ENCODE results near the gene SLC16A7. TPM values are rescaled to one million over a fixed set of nuclear protein-coding genes. Genes with fewer than 3 reads are reported as not detected.

The SLC16A7 gene
- total RNA-seq, 3 donors from 2014 or later (not counting 1 experiment from before 2014, with no cell fraction given), result 42.4 to 46.9 (median 43.2) TPM

GRCh38 chr12:59811991-59812390 is 216.2 kb downstream of the SLC16A7 start:
- ATAC-seq (no peak), DNase-seq (no peak)
- Histone ChIP-seq H3K9me3 (ENCODE audit: control insufficient read depth, insufficient read depth, low read length) (no peaks in the 10 kb centered on the region), H3K36me3 (ENCODE audit: control insufficient read depth, insufficient read depth, low read length) (no peaks in the 10 kb centered on the region), H3K4me3 (ENCODE audit: low read length) (no peak overlapping the region), H3K27ac (ENCODE audit: low read length) (no peak overlapping the region), H3K4me1 (ENCODE audit: control insufficient read depth, insufficient read depth, low read length) (no peaks in the 10 kb centered on the region), H3K27me3 (ENCODE audit: control insufficient read depth, insufficient read depth, low read length) (no peaks in the 10 kb centered on the region)
- intact Hi-C loops (cut with micrococcal nuclease), result no loop called here
- no peaks in the 10 kb centered on the region for H3K4me1 Mint-ChIP-seq
- H3K9me3 Mint-ChIP-seq, result peaks cover 0 to 2% of the 10 kb centered on the region in 2 donors
- no peaks in the 10 kb centered on the region for H3K36me3 Mint-ChIP-seq
- peaks cover 0 to 12% of the 10 kb centered on the region in 2 donors for H3K27me3 Mint-ChIP-seq (ENCODE audit: low read depth in 2 of 2)
- TF ChIP-seq CTCF (IDR thresholded peaks at IDR 0.05), result no peak
- WGBS (ENCODE audit: insufficient coverage), result 96% methylated on average over 14 of the region's 14 CpGs
- no peak overlapping the region for H3K27ac Mint-ChIP-seq
- no peak overlapping the region for H3K4me3 Mint-ChIP-seq

- peaks cover 0 to 3% of the 10 kb centered on the region in 2 donors for H3K9me3 Mint-ChIP-seq
These were observed 216.9 kb downstream of the SLC16A7 start for GRCh38 chr12:59812716-59813115.

GRCh38 chr12:59820594-59821011 is 224.8 kb downstream of the SLC16A7 start:
- no peak overlapping the region for H3K27ac ChIP-seq (ENCODE audit: low read length)
- no peak overlapping the region for H3K4me3 ChIP-seq (ENCODE audit: low read length)
- H3K36me3 Mint-ChIP-seq, result no peaks in the 10 kb centered on the region
- no peak overlapping the region for H3K27ac Mint-ChIP-seq
- no peak for TF ChIP-seq CTCF (IDR thresholded peaks at IDR 0.05)
- H3K4me1 ChIP-seq (ENCODE audit: control insufficient read depth, insufficient read depth, low read length), result no peaks in the 10 kb centered on the region
- DNase-seq, result no peak
- H3K9me3 ChIP-seq (ENCODE audit: control insufficient read depth, insufficient read depth, low read length), result no peaks in the 10 kb centered on the region
- H3K36me3 ChIP-seq (ENCODE audit: control insufficient read depth, insufficient read depth, low read length), result no peaks in the 10 kb centered on the region
- no peak for ATAC-seq
- H3K27me3 Mint-ChIP-seq (ENCODE audit: low read depth in 2 of 2), result peaks cover 0 to 3% of the 10 kb centered on the region in 2 donors
- no peaks in the 10 kb centered on the region for H3K27me3 ChIP-seq (ENCODE audit: control insufficient read depth, insufficient read depth, low read length)
- peaks cover 3 to 6% of the 10 kb centered on the region in 2 donors for H3K9me3 Mint-ChIP-seq
- H3K4me3 Mint-ChIP-seq, result no peak overlapping the region
- H3K4me1 Mint-ChIP-seq, result peaks cover 0 to 4% of the 10 kb centered on the region in 2 donors
- whole genome bisulfite sequencing (ENCODE audit: insufficient coverage), result 69% methylated on average over 2 of the region's 2 CpGs
- intact Hi-C loops (cut with micrococcal nuclease), result no loop called here

More at GRCh38 chr12:59812716-59813115, 216.9 kb downstream of the SLC16A7 start:
- Histone ChIP-seq H3K4me3 (ENCODE audit: low read length) (no peak overlapping the region), H3K4me1 (ENCODE audit: control insufficient read depth, insufficient read depth, low read length) (no peaks in the 10 kb centered on the region), H3K36me3 (ENCODE audit: control insufficient read depth, insufficient read depth, low read length) (no peaks in the 10 kb centered on the region), H3K27ac (ENCODE audit: low read length) (no peak overlapping the region), H3K27me3 (ENCODE audit: control insufficient read depth, insufficient read depth, low read length) (no peaks in the 10 kb centered on the region), H3K9me3 (ENCODE audit: control insufficient read depth, insufficient read depth, low read length) (no peaks in the 10 kb centered on the region)
- ATAC-seq (no peak), DNase-seq (no peak)
- no peak overlapping the region for H3K4me3 Mint-ChIP-seq
- intact Hi-C loops (cut with micrococcal nuclease), result no loop called here
- WGBS (ENCODE audit: insufficient coverage), result 92% methylated on average over 7 of the region's 7 CpGs
- H3K27me3 Mint-ChIP-seq (ENCODE audit: low read depth in 2 of 2), result peaks cover 0 to 12% of the 10 kb centered on the region in 2 donors
- H3K36me3 Mint-ChIP-seq, result no peaks in the 10 kb centered on the region
- TF ChIP-seq CTCF (IDR thresholded peaks at IDR 0.05), result no peak
- no peaks in the 10 kb centered on the region for H3K4me1 Mint-ChIP-seq
- no peak overlapping the region for H3K27ac Mint-ChIP-seq

- H3K9me3 ChIP-seq (ENCODE audit: control insufficient read depth, insufficient read depth, low read length), result no peaks in the 10 kb centered on the region
- DNase-seq, result no peak
- no peak for TF ChIP-seq CTCF (IDR thresholded peaks at IDR 0.05)
- no peaks in the 10 kb centered on the region for H3K27me3 ChIP-seq (ENCODE audit: control insufficient read depth, insufficient read depth, low read length)
- no peaks in the 10 kb centered on the region for H3K36me3 ChIP-seq (ENCODE audit: control insufficient read depth, insufficient read depth, low read length)
- H3K27ac Mint-ChIP-seq, result no peak overlapping the region
- intact Hi-C loops (cut with micrococcal nuclease), result no loop called here
- H3K27ac ChIP-seq (ENCODE audit: low read length), result no peak overlapping the region
- H3K4me1 ChIP-seq (ENCODE audit: control insufficient read depth, insufficient read depth, low read length), result no peaks in the 10 kb centered on the region
- H3K4me1 Mint-ChIP-seq, result peaks cover 0 to 2% of the 10 kb centered on the region in 2 donors
- no peak overlapping the region for H3K4me3 Mint-ChIP-seq
- H3K27me3 Mint-ChIP-seq (ENCODE audit: low read depth in 2 of 2), result peaks cover 0 to 3% of the 10 kb centered on the region in 2 donors
- ATAC-seq, result no peak
- H3K36me3 Mint-ChIP-seq, result no peaks in the 10 kb centered on the region
- H3K9me3 Mint-ChIP-seq, result peaks cover 0 to 4% of the 10 kb centered on the region in 2 donors
- H3K4me3 ChIP-seq (ENCODE audit: low read length), result no peak overlapping the region
These were observed 227.7 kb downstream of the SLC16A7 start for GRCh38 chr12:59823567-59823966.

Data from natural killer cell (primary cell).